Esophagus muscularis mucosa (tissue), 4 donors: ENCODE measurements around the gene ZC3H8. TPM values are rescaled to one million over a fixed set of nuclear protein-coding genes. Genes with fewer than 3 reads are reported as not detected.

Source experiments
- DNase-seq: peaks from one replicate; pipeline ENCODE4 v3.0.0-alpha.2; 2017; ENCODE audit errors: extremely low spot score
- H3K27ac ChIP-seq, 4 donors: fragments of 200-600 bp; sonication (generic); replicated peaks in 1 of 4; 1 replicate in 3 of 4; 2 replicates in 1 of 4; pipeline ENCODE4 v1.5.1; 2016 to 2019; ENCODE audit warnings: mild to moderate bottlenecking in 1 of 4
- H3K27me3 ChIP-seq, 4 donors: fragments of 200-600 bp; sonication (generic); one replicate each; pipeline versions ENCODE4 v1.5.1 to v1.6.0; 2016 to 2019
- H3K36me3 ChIP-seq, 4 donors: fragments of 200-600 bp; sonication (generic); one replicate each; pipeline ENCODE4 v1.5.1; 2016 to 2019
- H3K4me1 ChIP-seq, 4 donors: fragments of 200-600 bp; sonication (generic); one replicate each; pipeline ENCODE4 v1.5.1; 2016 to 2019
- H3K4me3 ChIP-seq, 4 donors: fragments of 200-600 bp; sonication (generic); 1 replicate in 2 of 4; 2 replicates in 2 of 4; pipeline ENCODE4 v1.5.1; 2016 to 2019; ENCODE audit warnings: mild to moderate bottlenecking in 4 of 4, moderate library complexity in 1 of 4
- H3K9me3 ChIP-seq, 4 donors: fragments of 200-600 bp; sonication (generic); 1 replicate in 3 of 4; 2 replicates in 1 of 4; pipeline ENCODE4 v1.5.1; 2016 to 2019
- CTCF ChIP-seq, 3 experiments: fragments of 200-600 bp in 2 of 3; fragments of 450-650 bp in 1 of 3; sonication (generic) in 2 of 3; IDR thresholded peaks; one replicate each; pipeline ENCODE4 v1.5.1; 2017 to 2019; ENCODE audit warnings: antibody characterized with exemption in 3 of 3, mild to moderate bottlenecking in 2 of 3, moderate library complexity in 1 of 3
- EP300 ChIP-seq: sonication (generic); formaldehyde crosslinking; IDR thresholded peaks from one replicate; pipeline ENCODE4 v1.6.1; 2017; ENCODE audit warnings: antibody characterized with exemption
- POLR2A ChIP-seq: fragments of 450-650 bp; IDR thresholded peaks from one replicate; pipeline ENCODE4 v1.6.1; 2017; ENCODE audit warnings: antibody characterized with exemption, moderate library complexity, mild to moderate bottlenecking, low read depth
- POLR2AphosphoS5 ChIP-seq, 2 donors: sonication (generic); formaldehyde crosslinking; IDR thresholded peaks; one replicate each; pipeline ENCODE4 v1.6.1; 2017; ENCODE audit warnings: antibody characterized with exemption in 2 of 2
- WGBS: methylation state at CpG from one replicate; pipeline ENCODE4 v1.1.5; 2018; 5-methylcytosine and 5-hydroxymethylcytosine counted together
- intact Hi-C: fragments of 100-400 bp; cut with DNase I; formaldehyde crosslinking; loops from one replicate; pipeline ENCODE4 v1.15.1; 2023
- total RNA-seq, 4 donors: library from RNA; depleted of rRNA; stranded (reverse); fragments of >200 nt; gene quantifications; one replicate each; pipeline versions ENCODE4 v1.1.0 to v1.2.1, GENCODE V29; 2016

The ZC3H8 gene
- total RNA-seq: 1 to 10 TPM; 3.7 to 8.6 (median 5.7) TPM

DNA sequence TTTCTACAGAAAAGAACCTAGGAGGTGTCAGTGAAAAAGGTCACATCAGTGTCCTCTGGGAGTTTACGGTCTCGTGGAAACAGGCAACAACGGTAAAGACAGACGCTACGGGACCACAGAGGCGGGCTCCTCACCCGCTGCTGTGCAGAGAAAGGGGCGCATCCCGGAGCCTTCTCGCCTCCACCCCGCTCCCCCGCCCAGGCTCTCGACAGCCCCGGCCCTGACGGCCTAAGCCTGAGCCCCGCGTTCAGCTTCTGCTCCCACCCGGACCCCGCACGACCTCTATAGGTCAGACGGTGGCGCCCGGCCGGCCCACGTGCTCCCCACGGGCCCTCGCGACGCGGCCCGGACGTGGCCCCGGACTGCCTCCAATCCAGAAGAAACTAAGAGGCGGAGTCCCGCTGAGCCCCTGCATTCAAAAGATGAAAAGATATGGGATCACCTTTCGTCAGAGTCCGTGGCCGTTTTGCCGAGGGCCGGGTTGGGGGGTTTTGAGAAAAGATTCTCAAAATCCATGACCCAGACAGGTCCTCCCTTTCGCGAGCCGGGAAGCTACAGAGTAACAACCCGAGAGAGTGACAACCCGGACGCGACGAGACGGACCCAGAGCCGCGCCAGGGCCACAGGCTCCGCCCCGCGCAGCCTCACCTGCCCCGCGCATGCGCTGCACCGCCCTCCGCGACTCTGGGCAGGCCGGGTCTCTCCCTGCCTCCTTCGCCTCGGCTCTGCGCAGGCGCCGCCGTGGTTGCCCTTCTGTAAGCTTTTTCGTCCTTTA, at the start of gene ZC3H8:
Gene ZC3H8, minus strand, starts transcription at position 577 of the 775 bp plus-strand sequence. Its CDS starts 61 bp downstream, at position 516.
- H3K4me3 ChIP-seq: peak within 1 kb of the TSS; percentile 62 to 80 (median 74)
- peak; percentile 95 for DNase-seq
- under 1% methylated on average over 41 of the region's 68 CpGs for WGBS
- TF ChIP-seq POLR2AphosphoS5 (IDR thresholded peaks at IDR 0.05): peak; percentile 87 to 92
- TF ChIP-seq EP300: no peak
- no peak for TF ChIP-seq CTCF (IDR thresholded peaks at IDR 0.05)
- TF ChIP-seq POLR2A: peak; percentile 59
- no peaks in the 10 kb centered on the region for H3K9me3 ChIP-seq
- intact Hi-C loops: loop anchor here (10.0 kb wide), 1 partner anchor 200 kb away; the partner anchor contains the start of gene TMEM87B
- H3K27ac ChIP-seq: peak within 1 kb of the TSS; percentile 74 to 85 (median 80)
- H3K36me3 ChIP-seq: peaks cover 0 to 2% (median under 1%) of the 10 kb centered on the region in 4 donors
- H3K27me3 ChIP-seq: no peaks in the 10 kb centered on the region
- peaks cover 4 to 26% (median 22%) of the 10 kb centered on the region in 4 donors for H3K4me1 ChIP-seq

GRCh38 chr2:112304298-112304941, 49.6 kb upstream of the ZC3H8 start:
- H3K9me3 ChIP-seq: no peaks in the 10 kb centered on the region
- peaks cover 0 to 11% (median 8%) of the 10 kb centered on the region in 4 donors for H3K4me1 ChIP-seq
- TF ChIP-seq EP300: no peak
- TF ChIP-seq CTCF (IDR thresholded peaks at IDR 0.05): no peak
- no peak for TF ChIP-seq POLR2A
- TF ChIP-seq POLR2AphosphoS5 (IDR thresholded peaks at IDR 0.05): no peak
- peaks cover 0 to 49% (median 10%) of the 10 kb centered on the region in 4 donors for H3K36me3 ChIP-seq
- no peak for DNase-seq
- H3K27ac ChIP-seq: peak overlapping the region in 3 of 4 donors; percentile 38 to 56 (median 45)
- no peaks in the 10 kb centered on the region for H3K27me3 ChIP-seq
- intact Hi-C loops: no loop called here
- no peak overlapping the region for H3K4me3 ChIP-seq
- WGBS: 52% methylated on average over 2 of the region's 2 CpGs

- no peaks in the 10 kb centered on the region for H3K27me3 ChIP-seq
- H3K4me3 ChIP-seq: no peak overlapping the region
- no peak for DNase-seq
- H3K27ac ChIP-seq: no peak overlapping the region
- no peaks in the 10 kb centered on the region for H3K9me3 ChIP-seq
- peaks cover 0 to 11% (median 8%) of the 10 kb centered on the region in 4 donors for H3K4me1 ChIP-seq
- intact Hi-C loops: no loop called here
- peaks cover 0 to 32% (median 6%) of the 10 kb centered on the region in 4 donors for H3K36me3 ChIP-seq
- TF ChIP-seq CTCF (IDR thresholded peaks at IDR 0.05) (no peak), POLR2AphosphoS5 (IDR thresholded peaks at IDR 0.05) (no peak), EP300 (no peak), POLR2A (no peak)
These were observed 47.1 kb upstream of the ZC3H8 start for GRCh38 chr2:112301973-112302372.

- Histone ChIP-seq H3K4me3 (no peak overlapping the region), H3K4me1 (peaks cover 0 to 15% (median 9%) of the 10 kb centered on the region in 4 donors), H3K27ac (no peak overlapping the region), H3K9me3 (no peaks in the 10 kb centered on the region), H3K36me3 (peaks cover 0 to 24% (median 6%) of the 10 kb centered on the region in 4 donors), H3K27me3 (no peaks in the 10 kb centered on the region)
- intact Hi-C loops: no loop called here
- no peak for TF ChIP-seq POLR2AphosphoS5 (IDR thresholded peaks at IDR 0.05)
- TF ChIP-seq POLR2A: no peak
- no peak for TF ChIP-seq CTCF (IDR thresholded peaks at IDR 0.05)
- no peak for TF ChIP-seq EP300
- DNase-seq: no peak
These were observed 46.3 kb upstream of the ZC3H8 start for GRCh38 chr2:112301171-112301584.
